ENCODE data around the gene SECISBP2.

The SECISBP2 gene

DNA sequence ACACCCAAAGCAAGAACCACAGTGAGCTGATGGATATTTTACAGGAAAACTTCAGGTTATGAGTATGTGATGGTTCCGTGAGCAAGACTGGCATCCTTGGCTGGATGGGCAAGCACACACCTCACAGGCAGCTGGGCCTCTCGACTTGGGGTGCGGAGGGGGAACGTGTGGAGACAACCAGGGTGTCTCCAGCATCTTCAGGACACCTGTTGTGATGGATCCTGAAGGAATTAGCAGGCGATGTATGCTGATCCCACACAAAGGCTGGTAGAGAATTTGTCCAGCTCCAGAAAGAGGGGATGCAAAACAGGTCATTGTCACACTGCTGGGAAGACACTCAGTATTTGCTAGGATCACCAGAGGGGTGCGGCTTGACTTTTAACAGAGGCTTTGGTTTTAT lies 42.7 kb downstream of the SECISBP2 start:
- no peak for DNase-seq (ENCODE audit: low read depth)
- TF ChIP-seq, protein P1, sequence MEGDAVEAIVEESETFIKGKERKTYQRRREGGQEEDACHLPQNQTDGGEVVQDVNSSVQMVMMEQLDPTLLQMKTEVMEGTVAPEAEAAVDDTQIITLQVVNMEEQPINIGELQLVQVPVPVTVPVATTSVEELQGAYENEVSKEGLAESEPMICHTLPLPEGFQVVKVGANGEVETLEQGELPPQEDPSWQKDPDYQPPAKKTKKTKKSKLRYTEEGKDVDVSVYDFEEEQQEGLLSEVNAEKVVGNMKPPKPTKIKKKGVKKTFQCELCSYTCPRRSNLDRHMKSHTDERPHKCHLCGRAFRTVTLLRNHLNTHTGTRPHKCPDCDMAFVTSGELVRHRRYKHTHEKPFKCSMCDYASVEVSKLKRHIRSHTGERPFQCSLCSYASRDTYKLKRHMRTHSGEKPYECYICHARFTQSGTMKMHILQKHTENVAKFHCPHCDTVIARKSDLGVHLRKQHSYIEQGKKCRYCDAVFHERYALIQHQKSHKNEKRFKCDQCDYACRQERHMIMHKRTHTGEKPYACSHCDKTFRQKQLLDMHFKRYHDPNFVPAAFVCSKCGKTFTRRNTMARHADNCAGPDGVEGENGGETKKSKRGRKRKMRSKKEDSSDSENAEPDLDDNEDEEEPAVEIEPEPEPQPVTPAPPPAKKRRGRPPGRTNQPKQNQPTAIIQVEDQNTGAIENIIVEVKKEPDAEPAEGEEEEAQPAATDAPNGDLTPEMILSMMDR (conservative IDR thresholded peaks at IDR 0.05; ENCODE audit: low read length), result no peak
- no peak overlapping the region for H3K4me3 ChIP-seq (ENCODE audit: low read length)

DNA sequence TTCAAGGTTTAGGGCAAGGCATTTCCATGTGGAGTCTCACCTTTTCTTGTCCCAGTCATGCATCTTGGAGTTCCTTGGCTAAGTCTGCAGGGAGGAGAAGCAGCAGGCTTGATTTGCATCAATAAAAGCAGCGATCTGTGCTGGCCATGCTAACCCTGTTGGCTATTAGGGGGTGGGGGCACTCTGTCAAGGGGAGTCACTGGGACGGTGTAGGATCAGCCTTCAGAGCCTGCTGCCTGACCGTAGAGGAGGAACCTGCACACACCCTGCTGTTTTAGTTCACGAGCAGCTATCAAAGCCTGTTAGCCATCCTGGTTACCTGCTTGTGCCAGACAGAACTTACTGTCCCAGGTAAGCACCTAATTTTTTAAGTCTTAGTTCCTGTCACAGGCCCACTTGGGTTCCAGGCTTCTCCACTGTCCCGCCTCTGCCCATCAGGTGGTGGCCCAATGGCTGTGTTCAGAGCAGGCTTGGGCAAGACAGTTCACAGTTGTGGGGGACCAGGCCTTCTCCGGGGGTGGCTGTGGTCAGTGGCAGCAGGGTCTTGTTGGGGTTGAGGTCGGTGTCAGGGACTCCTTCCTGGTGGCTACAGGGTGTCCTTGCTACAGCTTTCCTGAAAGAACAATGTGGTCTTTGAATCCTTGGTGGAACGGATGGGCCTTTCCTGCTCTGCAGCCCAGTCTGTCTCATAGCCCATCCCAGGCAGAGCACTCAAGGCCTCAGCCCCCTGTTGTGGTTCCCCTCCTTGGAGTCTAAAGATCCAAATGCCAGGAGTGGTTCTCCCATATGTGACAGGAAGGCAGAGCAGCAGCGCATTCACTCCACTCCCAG lies 43.7 kb downstream of the SECISBP2 start:
- DNase-seq (ENCODE audit: low read depth), result no peak
- TF ChIP-seq, protein P1 (conservative IDR thresholded peaks at IDR 0.05; ENCODE audit: low read length), result no peak

DNA sequence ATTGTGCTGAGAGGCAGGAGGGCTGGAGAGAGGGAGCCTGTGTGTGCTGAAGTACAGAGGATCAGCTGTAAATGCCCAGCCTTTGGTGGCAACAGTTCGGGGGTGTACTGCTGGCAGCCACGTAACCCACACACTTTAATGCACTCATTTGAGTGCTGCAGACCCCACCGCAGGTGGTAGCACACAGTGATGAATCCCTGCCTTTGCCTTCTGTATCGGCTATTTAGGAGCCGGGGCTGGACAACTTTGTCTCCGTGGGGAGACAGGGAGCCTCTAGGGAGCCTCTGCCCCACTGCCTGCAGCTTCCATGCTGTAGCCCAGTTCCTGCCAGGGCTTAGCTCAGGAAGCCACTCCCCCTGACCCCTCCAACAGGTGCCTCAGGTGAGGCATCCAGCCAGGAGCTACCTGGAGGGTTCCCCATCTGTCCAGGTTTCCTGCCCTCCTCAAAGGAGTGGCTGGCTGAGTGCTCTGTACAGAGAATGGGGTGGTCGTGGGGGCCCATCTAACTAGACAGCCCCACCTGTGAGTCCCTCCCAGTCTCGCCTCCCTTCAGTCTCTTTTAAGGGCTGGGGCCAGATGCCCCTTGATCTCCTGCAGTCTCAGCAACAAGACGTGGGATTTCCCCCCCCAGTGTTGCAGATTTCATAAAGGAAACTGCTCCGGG lies 44.5 kb downstream of the SECISBP2 start:
- TF ChIP-seq, protein P1 (conservative IDR thresholded peaks at IDR 0.05; ENCODE audit: low read length), result no peak
- no peak for DNase-seq (ENCODE audit: low read depth)
- no peak overlapping the region for H3K4me3 ChIP-seq (ENCODE audit: low read length)

More for the DNA sequence above, 43.7 kb downstream of the SECISBP2 start:
- no peak overlapping the region for H3K4me3 ChIP-seq (ENCODE audit: low read length)

DNA sequence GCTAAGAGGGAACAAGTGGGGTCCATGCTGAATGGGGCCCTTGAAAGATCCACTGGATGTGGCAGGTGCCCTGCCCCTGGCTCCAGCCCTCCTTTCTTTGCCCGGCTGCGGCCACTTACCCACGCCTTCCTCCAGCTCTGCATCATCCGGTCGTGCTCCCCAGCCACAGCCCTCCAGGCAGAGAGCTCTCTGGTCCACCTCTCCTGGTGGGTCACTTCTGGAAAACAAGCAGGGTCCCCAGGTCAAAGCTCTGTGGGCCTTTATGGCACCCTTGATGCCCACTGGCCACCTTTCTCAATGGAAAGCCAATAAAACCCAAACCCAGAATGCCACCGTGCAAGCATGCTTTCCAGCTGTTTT lies 45.0 kb downstream of the SECISBP2 start:
- no peak overlapping the region for H3K4me3 ChIP-seq (ENCODE audit: low read length)
- TF ChIP-seq, protein P1 (conservative IDR thresholded peaks at IDR 0.05; ENCODE audit: low read length), result no peak
- no peak for DNase-seq (ENCODE audit: low read depth)

DNA sequence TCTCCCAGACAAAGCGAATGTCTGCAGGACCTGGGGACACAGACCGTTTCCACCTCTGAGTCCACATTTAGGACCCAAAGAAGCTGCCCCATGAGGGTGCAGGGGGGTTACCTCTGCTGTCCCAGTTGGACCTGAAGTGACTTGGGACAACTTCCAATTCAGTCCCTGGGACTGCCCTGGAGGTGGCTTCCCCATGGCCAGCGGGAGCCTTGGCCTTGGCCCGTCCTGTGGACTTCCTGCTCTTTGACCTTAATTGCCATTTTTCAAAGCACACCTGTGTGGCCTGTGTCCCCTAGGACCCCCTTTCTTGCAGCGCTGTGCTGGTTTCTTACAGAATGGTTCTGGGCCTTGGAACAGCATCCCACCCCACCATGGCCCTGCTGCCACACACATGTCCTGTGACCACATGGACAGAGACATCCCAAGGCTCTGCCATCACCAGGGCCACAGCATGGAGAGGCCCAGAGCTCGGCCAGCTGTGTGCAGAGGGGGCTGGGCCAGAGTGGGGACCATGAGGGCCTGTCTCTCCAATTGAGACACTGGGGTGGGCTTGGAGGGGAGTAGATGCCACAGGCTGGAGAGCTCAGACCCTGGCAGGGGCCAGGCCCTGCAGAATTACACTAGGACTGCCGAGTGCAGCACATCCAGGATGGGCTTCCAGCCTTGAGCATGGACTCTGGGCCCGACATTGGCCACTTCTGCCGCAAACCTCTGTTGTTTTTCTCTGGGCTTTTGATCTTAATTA lies 45.8 kb downstream of the SECISBP2 start:
- no peak overlapping the region for H3K4me3 ChIP-seq (ENCODE audit: low read length)
- TF ChIP-seq, protein P1 (conservative IDR thresholded peaks at IDR 0.05; ENCODE audit: low read length), result no peak
- no peak for DNase-seq (ENCODE audit: low read depth)

DNA sequence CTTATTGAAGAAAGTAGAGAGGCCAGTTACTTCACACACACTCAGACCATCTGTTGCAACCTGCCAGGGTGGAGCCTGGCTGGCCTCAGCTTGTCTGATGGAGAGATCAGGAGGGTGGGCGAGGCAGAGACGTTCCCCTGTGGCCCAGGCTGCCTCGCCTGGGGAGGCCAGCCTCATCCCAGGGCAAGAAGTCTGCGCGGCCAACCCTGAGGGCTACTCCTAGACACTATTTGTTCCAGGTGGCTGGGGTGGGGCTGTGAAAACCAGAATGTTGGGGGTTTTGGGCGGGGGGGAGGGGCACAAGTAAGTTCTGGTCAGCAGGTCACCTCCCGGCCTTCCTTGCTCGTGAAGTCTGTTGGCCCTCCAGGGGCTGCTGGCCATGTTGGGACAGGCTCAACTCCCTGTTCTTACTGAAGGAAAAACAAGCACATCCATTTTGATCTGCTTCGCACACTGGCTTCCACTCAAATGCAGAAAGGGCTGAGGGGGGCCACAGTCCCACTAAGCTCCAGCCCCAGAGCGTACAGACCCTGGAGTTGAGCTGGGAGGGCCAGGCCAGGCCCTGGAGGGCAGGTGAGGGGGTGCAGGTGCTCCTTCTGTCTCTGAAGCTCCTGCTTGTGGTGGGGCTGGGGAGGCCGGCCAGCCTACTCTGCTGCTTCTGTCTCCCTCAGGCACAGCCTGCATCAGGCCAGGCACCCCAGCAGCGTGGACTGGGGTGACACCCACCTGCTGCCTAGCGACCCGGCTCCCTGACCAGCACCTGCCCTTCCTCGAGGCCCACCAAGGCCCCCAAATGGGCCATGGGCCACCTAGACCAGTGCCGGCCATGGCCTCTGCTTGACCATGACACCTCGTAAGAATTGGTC lies 46.6 kb downstream of the SECISBP2 start:
- no peak for DNase-seq (ENCODE audit: low read depth)
- no peak overlapping the region for H3K4me3 ChIP-seq (ENCODE audit: low read length)
- TF ChIP-seq, protein P1 (conservative IDR thresholded peaks at IDR 0.05; ENCODE audit: low read length), result no peak
